Cardiac muscle cell (in vitro differentiated cells and primary cell): ENCODE results near the gene NR1H2. TPM values are rescaled to one million over a fixed set of nuclear protein-coding genes. Genes with fewer than 3 reads are reported as not detected.
"Not testable (repeated sequence)": the region's sequence is repeated elsewhere in the genome, so short reads cannot be mapped to it uniquely, and the experiment has no call there.

ENCODE experiments used
- DNase-seq, 2 donors: peaks; one replicate each; pipeline versions ENCODE4 v3.0.0 to v3.0.0-alpha.2; 2010 to 2017; ENCODE audit warnings: low read depth in 1 of 2, low spot score in 1 of 2
- H3K27ac ChIP-seq: fragments of 200-600 bp; sonication (generic); 2 replicates; pipeline ENCODE4 v1.5.1; 2016
- H3K27me3 ChIP-seq: fragments of 200-600 bp; sonication (generic); 2 replicates; pipeline ENCODE4 v1.6.0; 2016; ENCODE audit warnings: control low read depth
- H3K36me3 ChIP-seq: fragments of 200-600 bp; sonication (generic); 2 replicates; pipeline ENCODE4 v1.5.1; 2016; ENCODE audit warnings: control low read depth
- H3K4me1 ChIP-seq: fragments of 200-600 bp; sonication (generic); 2 replicates; pipeline ENCODE4 v1.8.1; 2017; ENCODE audit warnings: low read depth, mild to moderate bottlenecking, mixed run types
- H3K4me3 ChIP-seq: fragments of 200-600 bp; sonication (generic); 2 replicates; pipeline ENCODE4 v1.5.1; 2016; ENCODE audit warnings: mild to moderate bottlenecking
- H3K9me3 ChIP-seq: fragments of 200-600 bp; sonication (generic); 2 replicates; pipeline ENCODE4 v1.5.1; 2017; ENCODE audit warnings: low read depth, mild to moderate bottlenecking, control low read depth
- CTCF ChIP-seq: IDR thresholded peaks from 2 replicates; pipeline ENCODE4 v1.5.1; 2012; ENCODE audit warnings: low read depth, mild to moderate bottlenecking, low read length
- polyA plus RNA-seq: library from polyadenylated mRNA; unstranded; fragments of >200 nt; fragmentation: Nextera tagmentation; extraction: Ambion mirVana; gene quantifications from 2 replicates; pipeline ENCODE4 v1.2.1, GENCODE V29; 2016
- total RNA-seq: library from RNA; depleted of rRNA; stranded (reverse); fragments of >200 nt; gene quantifications from 2 replicates; pipeline ENCODE4 v1.2.3, GENCODE V29; 2016

The NR1H2 gene
- total and polyA plus RNA-seq, 2 experiments from 2014 or later, result 58.3 to 60.1 TPM

GRCh38 chr19:50384685-50385535 is 8.7 kb downstream of the NR1H2 start:
- Histone ChIP-seq H3K4me1 (peaks cover 18% of the 10 kb centered on the region), H3K9me3 (no peaks in the 10 kb centered on the region), H3K36me3 (peaks cover 7% of the 10 kb centered on the region), H3K27ac (peak overlapping the region; percentile 44), H3K4me3 (peak overlapping the region; percentile 45), H3K27me3 (no peaks in the 10 kb centered on the region)
- TF ChIP-seq CTCF, result no peak
- peak; percentile 11 to 27 for DNase-seq

- no peak overlapping the region for H3K27ac ChIP-seq
- no peaks in the 10 kb centered on the region for H3K4me1 ChIP-seq
- no peaks in the 10 kb centered on the region for H3K27me3 ChIP-seq
- TF ChIP-seq CTCF, result no peak
- no peak overlapping the region for H3K4me3 ChIP-seq
- no peaks in the 10 kb centered on the region for H3K9me3 ChIP-seq
- peak in 1 of 2 donors; percentile 47 for DNase-seq
- H3K36me3 ChIP-seq, result peaks cover 7% of the 10 kb centered on the region
These were observed 11.1 kb downstream of the NR1H2 start for GRCh38 chr19:50387176-50387867.

- H3K4me1 ChIP-seq, result no peaks in the 10 kb centered on the region
- no peak for TF ChIP-seq CTCF
- DNase-seq, result no peak
These were observed 11.6 kb downstream of the NR1H2 start for GRCh38 chr19:50387868-50388245.

GRCh38 chr19:50390295-50390694 is 14.0 kb downstream of the NR1H2 start:
- not testable (repeated sequence) for H3K9me3 ChIP-seq, H3K4me3 ChIP-seq, H3K36me3 ChIP-seq, H3K27me3 ChIP-seq, DNase-seq, H3K27ac ChIP-seq, H3K4me1 ChIP-seq

More at GRCh38 chr19:50387868-50388245, 11.6 kb downstream of the NR1H2 start:
- H3K9me3 ChIP-seq, result no peaks in the 10 kb centered on the region
- H3K36me3 ChIP-seq, result peaks cover 5% of the 10 kb centered on the region
- H3K27me3 ChIP-seq, result no peaks in the 10 kb centered on the region
- H3K27ac ChIP-seq, result no peak overlapping the region
- no peak overlapping the region for H3K4me3 ChIP-seq

- not testable (repeated sequence) for DNase-seq, H3K36me3 ChIP-seq, H3K4me3 ChIP-seq, H3K27me3 ChIP-seq, H3K9me3 ChIP-seq, H3K4me1 ChIP-seq, H3K27ac ChIP-seq
These were observed 14.7 kb downstream of the NR1H2 start for GRCh38 chr19:50390952-50391351.

GRCh38 chr19:50392759-50393158 is 16.5 kb downstream of the NR1H2 start:
- H3K27ac ChIP-seq, result no peak overlapping the region
- TF ChIP-seq CTCF, result no peak
- no peaks in the 10 kb centered on the region for H3K4me1 ChIP-seq
- DNase-seq, result no peak
- no peaks in the 10 kb centered on the region for H3K9me3 ChIP-seq
- H3K27me3 ChIP-seq, result no peaks in the 10 kb centered on the region
- H3K4me3 ChIP-seq, result no peak overlapping the region
- peaks cover 3% of the 10 kb centered on the region for H3K36me3 ChIP-seq
